Measurements from ENCODE around the gene PDE1C. TPM values are rescaled to one million over a fixed set of nuclear protein-coding genes. Genes with fewer than 3 reads are reported as not detected.

The PDE1C gene
- total and polyA plus RNA-seq, 2 donors (not counting 1 experiment from before 2014, with no cell fraction given): 0.52 TPM; not detected in 1

GRCh38 chr7:31702354-31702753, 367.9 kb downstream of the PDE1C start:
- Histone ChIP-seq H3K27me3 (replicated peaks in 1 of 4; ENCODE audit: control extremely low read depth in 1 of 4, control insufficient read depth in 3 of 4, insufficient read depth in 4 of 4, low read length in 3 of 4) (no peaks in the 10 kb centered on the region), H3K4me3 (ENCODE audit: control extremely low read depth in 1 of 5, extremely low read depth in 1 of 5, insufficient read depth in 1 of 5, low read depth in 2 of 5, low read length in 4 of 5) (no peak overlapping the region), H3K9ac (ENCODE audit: low read length) (no peak overlapping the region), H2AFZ (ENCODE audit: insufficient read depth, low read depth, low read length, poor library complexity, severe bottlenecking) (no peak overlapping the region), H3K9me3 (ENCODE audit: control extremely low read depth in 1 of 3, control insufficient read depth in 2 of 3, insufficient read depth in 1 of 3, low read length in 2 of 3) (no peaks in the 10 kb centered on the region), H3K36me3 (replicated peaks in 1 of 2; ENCODE audit: control extremely low read depth in 1 of 2, control insufficient read depth in 1 of 2, extremely low read depth in 1 of 2, insufficient read depth in 2 of 2, low read length in 1 of 2) (no peaks in the 10 kb centered on the region), H3K4me2 (replicated peaks; ENCODE audit: low read depth, low read length, poor library complexity, severe bottlenecking) (no peak overlapping the region), H3K4me1 (ENCODE audit: control insufficient read depth in 2 of 2, insufficient read depth in 2 of 2, low read length in 2 of 2) (no peaks in the 10 kb centered on the region), H4K20me1 (ENCODE audit: control insufficient read depth, insufficient read depth, low read length, poor library complexity, severe bottlenecking) (no peaks in the 10 kb centered on the region), H3K79me2 (ENCODE audit: control insufficient read depth, insufficient read depth, low read length) (no peaks in the 10 kb centered on the region), H3K27ac (ENCODE audit: low read length in 2 of 2) (no peak overlapping the region)
- Mint-ChIP-seq H3K4me3 (no peak overlapping the region), H3K4me1 (peaks cover 9% of the 10 kb centered on the region), H3K27ac (no peak overlapping the region), H3K9me3 (ENCODE audit: insufficient read depth) (no peaks in the 10 kb centered on the region), H3K27me3 (no peaks in the 10 kb centered on the region)
- ChIA-PET CTCF (no interaction called here), POLR2A (no interaction called here)
- intact Hi-C loops (cut with micrococcal nuclease): no loop called here
- no peak for DNase-seq
- ATAC-seq (ENCODE audit: low read depth): no peak
- no CpG with 5 or more reads among the region's 3 CpGs for WGBS (ENCODE audit: insufficient coverage)
- TF ChIP-seq EZH2 (IDR thresholded peaks at IDR 0.05; ENCODE audit: borderline replicate concordance, insufficient read depth, low read depth, low read length, poor library complexity, severe bottlenecking): no peak
- TF ChIP-seq, protein P1, sequence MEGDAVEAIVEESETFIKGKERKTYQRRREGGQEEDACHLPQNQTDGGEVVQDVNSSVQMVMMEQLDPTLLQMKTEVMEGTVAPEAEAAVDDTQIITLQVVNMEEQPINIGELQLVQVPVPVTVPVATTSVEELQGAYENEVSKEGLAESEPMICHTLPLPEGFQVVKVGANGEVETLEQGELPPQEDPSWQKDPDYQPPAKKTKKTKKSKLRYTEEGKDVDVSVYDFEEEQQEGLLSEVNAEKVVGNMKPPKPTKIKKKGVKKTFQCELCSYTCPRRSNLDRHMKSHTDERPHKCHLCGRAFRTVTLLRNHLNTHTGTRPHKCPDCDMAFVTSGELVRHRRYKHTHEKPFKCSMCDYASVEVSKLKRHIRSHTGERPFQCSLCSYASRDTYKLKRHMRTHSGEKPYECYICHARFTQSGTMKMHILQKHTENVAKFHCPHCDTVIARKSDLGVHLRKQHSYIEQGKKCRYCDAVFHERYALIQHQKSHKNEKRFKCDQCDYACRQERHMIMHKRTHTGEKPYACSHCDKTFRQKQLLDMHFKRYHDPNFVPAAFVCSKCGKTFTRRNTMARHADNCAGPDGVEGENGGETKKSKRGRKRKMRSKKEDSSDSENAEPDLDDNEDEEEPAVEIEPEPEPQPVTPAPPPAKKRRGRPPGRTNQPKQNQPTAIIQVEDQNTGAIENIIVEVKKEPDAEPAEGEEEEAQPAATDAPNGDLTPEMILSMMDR (IDR thresholded peaks at IDR 0.05): no peak
